HG03103 (cell line): ENCODE measurements around the gene CSRP1.
A peak's percentile ranks its signal among the peaks of the same experiment; 100 is the strongest.
"Not testable (repeated sequence)": the region's sequence is repeated elsewhere in the genome, so short reads cannot be mapped to it uniquely, and the experiment has no call there.

Experiments
- ATAC-seq: cut with Tn5 transposase; IDR thresholded peaks from one replicate; pipeline ENCODE4 v1.9.1; 2021; ENCODE audit warnings: low read depth; ENCODE audit not compliant: unreplicated experiment

CSRP1 gene

DNA sequence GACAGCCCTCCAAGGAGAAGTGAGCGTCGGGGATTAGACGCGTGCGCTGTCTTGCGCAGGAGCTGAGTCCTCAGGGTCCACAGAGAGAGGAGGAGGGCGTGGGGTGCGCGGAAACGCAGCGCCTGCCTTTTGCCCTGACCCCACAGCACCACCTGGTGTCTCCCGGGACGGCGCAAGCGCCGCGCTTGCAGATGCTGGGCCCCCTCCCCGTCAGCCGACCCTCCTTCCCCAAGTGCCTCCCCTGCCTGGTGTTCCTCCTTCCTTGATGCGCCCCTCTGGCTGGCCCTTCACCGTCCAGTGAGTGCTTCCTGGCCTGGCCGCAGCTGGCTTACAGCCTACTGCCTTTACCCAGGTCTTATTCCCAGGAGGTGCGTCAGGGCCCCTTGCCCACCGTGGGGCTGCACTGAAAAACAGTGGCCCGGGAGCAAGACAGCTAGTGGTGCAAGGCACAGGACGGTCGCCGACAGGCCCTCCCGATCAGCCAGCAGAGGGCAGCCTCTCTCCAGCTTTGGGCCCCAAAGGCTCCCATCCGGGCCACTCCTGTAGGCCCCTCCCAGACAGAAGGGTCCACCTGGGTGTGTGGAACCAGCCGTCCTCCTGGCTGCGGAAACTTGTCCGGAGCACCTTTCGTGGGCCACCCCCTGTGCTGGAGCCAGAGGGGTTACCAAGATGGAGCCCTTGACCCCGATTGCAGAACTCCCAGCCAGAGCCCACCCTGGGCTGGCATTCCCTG lies 25.0 kb downstream of the CSRP1 start:
- ATAC-seq = peak; percentile 62

DNA sequence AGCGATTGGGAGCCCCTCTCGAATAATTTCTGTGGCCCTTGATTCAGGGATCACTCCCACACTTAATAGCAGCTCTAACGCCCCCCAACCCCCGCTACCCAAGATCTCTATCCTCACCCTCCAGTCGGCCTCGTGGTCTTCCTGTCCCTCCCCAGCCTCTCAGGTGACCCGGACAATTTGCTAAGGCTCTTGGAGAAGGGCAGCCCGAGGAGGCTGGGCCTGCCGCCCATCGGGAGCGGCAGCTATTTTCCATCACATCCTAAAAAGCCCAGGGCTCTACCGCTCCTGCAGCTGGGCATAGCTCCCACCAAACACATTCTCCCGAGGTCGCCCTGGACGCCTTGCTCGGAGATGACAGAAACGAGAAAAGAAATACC lies 25.9 kb downstream of the CSRP1 start:
- no peak for ATAC-seq

DNA sequence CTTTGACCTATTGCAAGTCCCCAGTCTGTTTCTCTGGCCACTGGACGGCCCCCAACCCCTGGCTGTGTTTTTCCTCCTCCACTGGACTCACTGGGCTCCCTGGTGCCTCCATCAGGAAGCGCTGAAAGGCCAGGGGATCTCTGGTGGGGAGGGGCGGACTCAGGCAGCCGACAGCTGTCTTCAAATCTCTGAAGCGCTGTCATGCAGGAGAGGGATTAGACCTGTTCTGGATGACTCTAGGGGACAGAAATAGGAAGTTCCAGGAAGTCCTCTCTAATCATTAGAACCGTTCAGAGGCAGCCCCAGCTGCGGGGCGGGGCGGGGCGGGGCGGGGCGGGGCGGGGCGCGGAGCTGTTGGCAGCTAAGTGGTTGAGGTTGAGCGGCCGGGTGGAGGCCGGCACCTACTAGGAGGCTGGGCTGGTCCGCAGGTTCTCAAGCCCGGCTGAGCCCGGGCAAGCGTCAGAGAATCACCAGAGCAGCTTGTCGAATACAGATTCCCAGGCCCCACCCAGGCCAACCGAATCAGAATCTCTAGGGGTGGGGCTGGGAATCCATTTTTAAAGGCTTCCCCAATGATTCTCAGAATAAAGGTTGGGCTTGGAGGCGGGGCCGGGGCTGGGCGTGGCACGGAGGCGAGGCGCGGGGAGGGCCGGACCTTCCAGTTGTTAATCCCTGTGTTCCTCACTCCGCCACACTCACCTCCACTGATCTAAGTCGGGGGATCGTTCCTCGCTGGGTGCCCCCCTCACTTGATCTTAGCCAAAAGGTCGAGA lies 26.5 kb downstream of the CSRP1 start:
- peak; percentile 60 for ATAC-seq

DNA sequence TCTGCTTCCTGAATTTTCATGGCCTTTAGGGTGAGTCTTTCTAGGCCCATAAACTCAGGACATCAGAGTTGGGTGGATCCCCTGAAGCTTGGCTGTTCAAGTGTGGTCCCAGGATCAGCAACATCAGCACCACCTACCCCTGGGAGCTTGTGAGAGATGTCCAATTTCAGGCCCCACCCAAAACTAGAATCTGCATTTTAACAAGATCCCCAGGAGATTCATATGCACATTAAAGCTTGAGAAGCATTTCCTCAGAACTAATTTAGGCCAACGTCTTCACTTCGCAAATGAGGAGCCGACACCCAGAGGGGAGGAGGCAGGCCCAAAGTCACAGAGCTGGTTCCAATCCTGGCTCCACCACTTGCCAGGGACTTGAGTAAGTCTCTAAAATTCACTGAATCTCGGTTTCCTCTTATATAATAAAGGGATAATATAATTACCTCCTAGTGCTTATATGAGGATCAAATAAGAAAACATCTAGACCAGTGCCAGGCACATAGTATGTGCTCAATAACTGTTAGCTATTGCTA lies 27.7 kb downstream of the CSRP1 start:
- no peak for ATAC-seq

DNA sequence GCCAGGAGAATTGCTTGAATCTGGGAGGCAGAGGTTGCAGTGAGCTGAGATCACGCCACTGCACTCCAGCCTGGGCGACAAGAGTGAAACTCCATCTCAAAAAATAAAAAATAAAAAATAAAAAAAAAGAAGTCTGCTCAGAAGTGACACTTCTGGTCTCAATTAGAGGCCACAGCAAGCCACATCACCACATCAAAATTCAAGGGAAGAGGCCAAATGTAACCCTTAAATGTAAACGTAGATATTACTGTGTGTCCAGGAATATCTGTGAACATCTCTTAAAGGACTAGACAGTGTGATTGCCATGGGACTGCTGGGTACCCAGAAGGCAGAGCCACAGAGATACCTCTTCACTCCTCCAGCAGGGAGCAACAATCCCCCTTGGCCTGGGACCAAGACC lies 28.3 kb downstream of the CSRP1 start:
- not testable (repeated sequence) for ATAC-seq

DNA sequence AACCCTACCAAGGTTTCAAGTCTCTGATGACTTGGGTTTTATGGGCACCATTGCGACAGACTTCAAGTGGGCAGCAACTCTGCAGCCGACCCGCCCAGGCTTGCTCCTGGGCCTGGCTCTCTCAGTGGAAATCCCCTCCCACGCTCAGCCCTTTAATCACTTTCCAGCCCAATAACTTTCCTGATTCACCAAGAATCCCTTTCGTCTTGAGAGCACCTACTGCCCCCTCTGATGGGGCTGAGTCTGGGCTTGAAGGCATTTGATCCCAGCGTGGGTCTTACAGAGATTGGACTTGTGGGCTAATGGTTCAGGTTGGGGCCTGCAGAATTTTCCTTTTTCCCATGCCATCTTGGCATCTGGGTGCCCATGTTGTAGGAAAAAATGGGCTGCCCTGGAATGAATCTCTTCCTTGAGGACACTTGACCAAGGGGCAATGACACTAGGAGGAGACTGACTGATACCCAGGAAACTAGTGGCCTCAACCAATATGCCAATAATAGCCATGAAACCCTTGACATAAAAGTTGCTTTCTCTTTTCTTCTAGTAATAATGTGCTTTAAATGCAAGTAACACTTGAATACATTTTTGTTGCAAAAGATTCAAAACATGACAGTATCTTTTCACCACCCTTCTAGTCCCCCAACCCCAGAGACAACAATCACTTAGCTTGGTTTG lies 30.1 kb downstream of the CSRP1 start:
- no peak for ATAC-seq

DNA sequence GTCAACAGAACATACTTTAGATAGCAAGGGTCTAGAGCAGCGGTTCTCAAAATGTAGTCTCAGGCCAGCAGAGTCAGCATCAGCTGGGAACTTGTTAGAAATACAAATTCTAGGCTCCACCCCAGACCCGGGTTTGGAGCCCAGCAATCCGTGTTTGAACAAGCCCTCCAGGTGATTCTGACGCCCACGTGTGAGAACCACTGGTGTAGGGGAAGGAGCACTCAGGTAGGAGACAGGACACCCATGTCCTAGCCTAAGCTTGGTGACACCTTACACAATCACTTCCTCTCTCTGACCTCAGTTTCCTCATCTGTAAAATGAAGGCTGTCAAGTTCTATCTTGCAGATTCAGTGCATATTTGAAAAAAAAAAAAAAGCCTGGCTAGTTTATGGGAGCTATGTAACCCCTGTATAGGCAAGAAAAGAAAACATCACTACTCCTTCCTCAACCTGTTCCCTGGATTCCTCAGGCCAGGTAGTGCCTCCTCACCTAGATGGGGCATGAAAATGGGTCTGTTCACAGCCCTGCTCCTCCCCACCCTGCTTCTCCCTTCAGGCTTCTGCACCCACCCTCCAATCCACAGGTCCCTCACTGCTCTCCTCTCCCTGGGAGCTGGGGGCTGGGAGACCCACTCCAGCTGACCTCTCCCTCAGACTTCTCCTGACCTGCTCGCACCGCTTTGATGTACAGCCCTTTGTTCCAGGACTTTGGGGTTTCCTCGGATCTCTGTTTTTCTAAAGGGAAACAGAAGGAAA lies 30.8 kb downstream of the CSRP1 start:
- ATAC-seq = no peak

DNA sequence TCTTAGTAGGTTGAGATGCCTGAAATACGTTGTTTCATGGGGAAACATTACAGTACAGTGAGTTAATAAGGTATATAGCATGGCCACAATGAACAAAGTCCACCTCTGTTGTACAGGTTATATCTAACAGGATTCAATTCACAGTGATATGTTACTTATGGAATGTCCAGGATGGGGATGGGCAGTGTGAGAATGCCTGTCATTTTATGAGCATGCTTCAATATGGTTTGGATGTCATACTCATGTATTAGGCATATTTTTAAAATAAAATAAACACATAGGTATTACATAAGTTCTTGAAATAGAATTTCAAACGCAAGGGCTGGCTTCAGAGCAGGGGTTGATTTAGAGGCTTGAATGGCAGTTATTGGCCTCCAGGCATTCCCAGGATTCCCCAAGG lies 31.8 kb downstream of the CSRP1 start:
- ATAC-seq = no peak

DNA sequence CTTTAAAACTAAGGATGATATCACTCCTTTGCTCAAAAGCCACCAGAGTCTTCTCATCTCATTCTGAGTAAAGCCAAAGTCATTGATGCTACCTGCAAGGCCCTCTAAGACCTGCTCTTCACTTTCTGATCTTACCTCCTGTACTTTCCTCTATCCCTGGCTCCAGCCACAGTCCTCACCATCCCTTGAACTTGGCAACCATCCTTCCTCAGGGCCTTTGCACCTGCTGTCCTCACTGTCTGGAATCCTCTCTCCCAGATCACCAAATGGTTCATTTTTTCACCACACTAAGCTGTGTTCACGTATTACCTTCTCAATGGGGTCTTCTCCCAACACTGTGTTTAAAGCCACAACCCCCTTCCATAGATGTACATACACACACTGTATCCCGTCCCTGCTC lies 33.6 kb downstream of the CSRP1 start:
- no peak for ATAC-seq

DNA sequence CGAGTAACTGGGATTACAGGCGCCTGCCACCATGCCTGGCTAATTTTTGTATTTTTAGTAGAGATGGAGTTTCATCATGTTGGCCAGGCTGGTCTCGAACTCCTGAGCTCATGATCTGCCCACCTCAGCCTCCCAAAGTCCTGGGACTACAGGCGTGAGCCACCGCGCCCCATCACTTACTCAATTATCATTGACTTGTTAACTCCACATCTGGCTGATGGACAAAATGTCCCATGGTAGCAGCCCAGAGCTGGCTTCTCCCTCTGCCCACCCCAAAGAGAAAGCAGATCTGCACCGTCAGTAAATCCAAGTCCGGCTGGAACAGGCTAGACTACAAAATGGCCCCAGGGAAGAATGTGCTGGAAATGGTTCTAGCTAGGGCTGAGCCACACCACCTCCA lies 34.6 kb downstream of the CSRP1 start:
- ATAC-seq = not testable (repeated sequence)

DNA sequence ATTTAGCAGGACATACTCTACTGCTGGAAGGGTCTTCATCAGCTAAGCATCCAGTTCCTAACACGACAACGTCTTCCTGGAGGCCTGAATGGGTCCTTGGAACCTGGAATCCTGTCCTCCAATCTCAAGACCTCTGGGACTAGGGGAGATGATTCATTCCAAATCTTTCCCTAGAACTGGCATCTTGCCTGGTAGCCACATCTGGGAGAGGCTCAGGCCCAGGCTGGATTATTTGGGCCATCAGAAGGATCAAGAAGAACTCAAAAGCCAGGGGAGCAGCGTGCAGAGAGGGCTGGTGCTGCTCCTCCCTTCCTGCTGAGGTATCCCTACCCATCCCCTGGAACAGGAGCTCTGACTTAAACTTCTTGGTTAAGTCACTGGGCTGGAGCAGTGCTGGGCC lies 35.2 kb downstream of the CSRP1 start:
- no peak for ATAC-seq

DNA sequence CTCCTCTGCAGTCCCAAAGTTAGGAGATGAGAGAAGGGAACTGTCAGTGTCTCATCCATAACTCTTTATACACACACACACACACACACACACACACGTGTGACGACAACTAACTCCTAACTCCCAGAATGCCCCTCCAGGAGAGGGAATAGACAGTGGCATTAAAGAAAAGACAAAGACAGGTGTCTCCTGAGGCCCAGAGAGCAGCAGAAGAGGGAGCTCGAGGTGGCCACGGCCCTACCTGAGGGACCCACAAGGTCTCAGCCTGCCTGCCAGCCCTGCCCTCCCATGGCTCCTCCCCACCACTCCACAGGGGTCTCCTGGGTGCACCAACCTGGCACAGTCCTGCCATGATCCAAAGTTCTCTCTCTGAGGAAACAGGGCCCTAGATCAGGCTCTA lies 36.3 kb downstream of the CSRP1 start:
- ATAC-seq = no peak

DNA sequence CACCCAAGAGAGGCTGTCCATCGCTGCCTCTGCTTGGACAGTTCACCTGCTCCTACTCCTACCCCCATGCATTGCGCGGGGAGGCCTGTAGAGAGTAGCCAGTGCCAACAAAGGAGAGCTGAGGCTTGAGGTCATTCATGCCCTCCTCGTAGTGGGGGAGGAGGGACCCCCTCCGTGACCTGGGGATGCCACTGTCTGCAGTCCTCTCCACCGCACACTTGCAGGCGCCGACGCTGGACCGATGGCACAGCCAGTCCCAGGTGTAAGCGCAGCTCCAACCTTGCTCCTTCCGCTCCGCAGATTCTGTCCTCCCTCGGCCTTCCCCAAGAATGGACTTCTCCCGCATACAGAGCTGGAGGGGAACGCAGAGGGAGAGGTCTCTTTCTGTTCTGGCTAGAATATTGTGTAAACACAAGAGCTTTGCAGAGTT lies 37.3 kb downstream of the CSRP1 start:
- no peak for ATAC-seq

DNA sequence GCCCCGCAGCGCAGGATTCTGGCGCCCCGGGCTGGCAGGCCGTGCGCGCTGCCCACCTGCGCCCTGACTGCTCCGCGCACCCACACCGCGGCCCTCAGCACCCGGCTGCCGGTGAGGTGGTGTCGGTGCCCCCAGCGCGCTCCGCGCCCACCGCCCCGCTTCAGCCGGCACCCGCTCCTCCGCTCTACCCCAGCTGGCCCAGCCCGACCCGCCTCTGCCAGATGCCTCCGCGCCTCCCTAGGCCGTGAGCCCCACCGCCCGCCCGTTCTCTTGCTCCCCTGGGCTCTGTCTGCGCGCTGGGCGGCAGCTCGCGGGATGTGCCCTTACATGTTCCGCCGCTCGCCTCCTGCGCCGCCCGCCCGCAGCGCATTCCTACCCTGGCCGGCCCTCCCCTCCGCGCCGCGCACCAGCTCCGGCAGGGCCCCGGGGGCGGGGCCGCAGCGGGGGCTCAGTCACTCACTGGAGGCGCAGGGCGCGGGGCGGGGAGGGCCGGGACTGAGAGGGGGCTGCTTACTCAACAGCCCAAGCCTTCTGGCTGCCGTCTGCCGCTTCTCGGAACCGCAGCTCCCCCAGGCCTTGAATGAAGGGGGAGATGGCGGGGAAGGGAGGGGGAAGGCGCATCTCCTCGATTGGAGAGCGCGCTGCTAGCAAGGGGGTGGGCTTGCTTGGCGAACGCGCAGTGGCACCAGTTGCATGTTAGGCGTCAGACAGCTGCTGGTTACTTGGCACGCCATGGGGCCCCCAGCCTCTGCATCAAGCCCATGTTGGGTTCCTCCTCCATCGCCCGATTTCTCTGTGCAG lies 37.9 kb downstream of the CSRP1 start, which contains the start of gene PHLDA3:
TSS of gene PHLDA3 (minus strand) at position 345 of the 801 bp plus-strand sequence. CDS start 402 bp downstream, outside the sequence.
- peak; percentile 79 for ATAC-seq

DNA sequence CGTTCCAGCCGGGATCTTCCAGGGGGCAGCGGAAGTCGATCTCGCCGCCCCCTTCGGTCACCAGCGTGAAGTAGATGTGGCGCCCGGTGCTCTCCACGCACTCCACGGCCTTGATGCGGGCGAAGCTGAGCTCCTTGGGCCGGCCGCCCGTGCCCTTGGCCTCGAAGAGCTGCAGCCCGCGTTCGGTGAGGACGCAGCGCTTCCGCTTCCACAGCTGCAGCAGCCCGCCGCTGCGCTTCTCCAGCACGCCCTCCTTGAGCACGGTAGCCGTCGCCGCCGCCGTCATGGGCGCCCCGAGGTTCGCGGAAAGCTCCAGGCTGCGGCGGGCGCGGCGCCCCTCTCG lies 38.5 kb downstream of the CSRP1 start:
- ATAC-seq = peak; percentile 30

DNA sequence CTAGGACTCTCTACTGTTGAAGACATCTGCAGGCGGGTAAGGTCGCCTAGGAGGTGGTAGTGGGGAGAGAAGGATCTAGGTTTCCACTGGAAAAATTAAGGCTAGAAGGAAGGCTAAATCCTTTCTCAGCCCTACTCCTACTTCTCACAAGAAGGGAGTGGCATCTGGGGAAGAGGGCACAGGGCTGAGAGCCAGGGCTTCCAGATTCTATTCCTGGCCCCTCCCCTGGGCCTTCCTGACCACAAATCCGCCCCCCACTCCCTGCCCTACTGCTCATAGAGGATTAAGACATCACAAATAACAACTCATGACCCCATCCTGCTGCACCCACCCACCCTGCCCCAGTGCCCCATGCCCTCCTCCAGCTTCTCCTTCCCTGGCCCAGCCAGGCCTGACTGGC lies 40.4 kb downstream of the CSRP1 start:
- ATAC-seq = no peak

DNA sequence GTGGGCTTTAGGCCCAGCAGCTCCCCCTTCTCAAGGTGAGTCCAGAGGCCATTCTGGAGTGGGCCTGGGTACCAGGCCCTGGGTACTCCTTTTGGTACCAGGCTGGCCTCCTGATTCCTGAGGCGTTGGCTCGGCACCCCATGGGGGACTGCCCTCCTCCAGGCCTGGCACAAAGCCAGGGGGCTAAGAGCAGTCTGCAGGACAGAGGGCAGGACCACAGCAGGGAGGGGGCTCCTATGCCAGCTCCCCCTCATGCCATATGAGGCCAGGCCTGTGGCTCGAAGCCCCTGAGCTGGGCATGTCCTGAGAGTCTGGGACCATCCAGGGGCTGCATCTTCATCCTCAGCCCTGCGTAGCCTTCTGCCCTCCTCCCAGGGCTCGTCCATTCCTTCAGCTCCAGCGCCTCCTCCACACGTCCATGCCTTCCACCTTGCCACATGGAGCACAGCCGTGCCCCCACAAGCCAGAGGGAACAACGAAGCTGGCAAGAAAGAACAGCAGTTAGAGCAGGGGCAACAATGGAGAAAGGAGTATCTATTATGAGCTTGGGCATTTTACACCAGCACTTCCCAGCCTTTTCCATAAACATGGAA lies 41.1 kb downstream of the CSRP1 start:
- no peak for ATAC-seq

DNA sequence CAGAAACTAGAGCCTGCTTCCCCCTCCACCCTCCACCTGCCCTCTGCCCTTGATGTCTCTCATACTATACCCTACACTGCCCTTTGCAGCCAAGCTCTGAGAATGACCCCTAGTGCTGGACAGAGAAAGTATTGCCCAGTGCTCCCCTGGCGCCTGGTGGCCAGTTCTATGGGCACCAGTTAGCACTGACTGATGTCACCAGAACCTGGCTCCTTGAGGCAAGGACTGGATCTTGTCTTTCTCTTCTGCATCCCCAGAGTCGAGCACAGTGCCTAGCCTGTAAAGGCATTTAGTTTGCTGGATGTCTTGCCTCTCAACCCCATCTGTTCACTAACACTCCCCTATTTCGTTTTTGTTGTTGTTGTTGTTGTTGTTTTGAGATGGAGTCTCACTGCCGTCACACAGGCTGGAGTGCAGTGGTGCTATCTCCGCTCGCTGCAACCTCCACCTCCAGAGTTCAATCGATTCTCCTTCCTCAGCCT lies 43.8 kb downstream of the CSRP1 start:
- no peak for ATAC-seq
